Activated T-helper 9 cell treated with anti-CD3 and anti-CD28 coated beads, Interleukin-2, amount 50 U/mL, for 16 hours (primary cell): ENCODE data around the gene TUBB.

Source experiments
- DNase-seq: peaks from one replicate; pipeline ENCODE4 v3.0.0-alpha.2; 2020; ENCODE audit warnings: low read depth

TUBB gene

GRCh38 chr6:30687659-30688431, 32.3 kb upstream of the TUBB start:
- no peak for DNase-seq

GRCh38 chr6:30688569-30688968, 31.6 kb upstream of the TUBB start:
- no peak for DNase-seq

GRCh38 chr6:30689022-30689865, 30.9 kb upstream of the TUBB start:
- no peak for DNase-seq

GRCh38 chr6:30689985-30690384, 30.2 kb upstream of the TUBB start:
- no peak for DNase-seq

GRCh38 chr6:30690403-30691207, 29.5 kb upstream of the TUBB start, which contains the start of gene NRM:
Gene NRM (minus strand): TSS chr6:30690984. CDS start chr6:30690974, 10 bp downstream.
- peak; percentile 71 for DNase-seq

- no peak for DNase-seq
Measured at GRCh38 chr6:30691208-30691847, 28.8 kb upstream of the TUBB start.

GRCh38 chr6:30696432-30696831, 23.7 kb upstream of the TUBB start:
- DNase-seq, result no peak

GRCh38 chr6:30700340-30700739, 19.8 kb upstream of the TUBB start:
- DNase-seq, result no peak

- DNase-seq, result no peak
Measured at GRCh38 chr6:30703011-30703410, 17.1 kb upstream of the TUBB start.

- no peak for DNase-seq
Measured at GRCh38 chr6:30703821-30704220, 16.3 kb upstream of the TUBB start.

- DNase-seq, result no peak
Measured at GRCh38 chr6:30705620-30706019, 14.5 kb upstream of the TUBB start.

- no peak for DNase-seq
Measured at GRCh38 chr6:30707281-30707850, 12.8 kb upstream of the TUBB start.

- DNase-seq, result no peak
Measured at GRCh38 chr6:30709101-30709868, 10.9 kb upstream of the TUBB start.

- no peak for DNase-seq
Measured at GRCh38 chr6:30711758-30712380, 8.3 kb upstream of the TUBB start.

GRCh38 chr6:30712441-30712945, 7.7 kb upstream of the TUBB start:
- no peak for DNase-seq

- no peak for DNase-seq
Measured at GRCh38 chr6:30714263-30714662, 5.9 kb upstream of the TUBB start.

- DNase-seq, result no peak
Measured at GRCh38 chr6:30716879-30717128, 3.3 kb upstream of the TUBB start.

- peak; percentile 99 for DNase-seq
Measured at GRCh38 chr6:30717129-30717844, 2.9 kb upstream of the TUBB start, which contains the start of gene MDC1. Gene MDC1 (minus strand): TSS chr6:30717281. CDS start chr6:30715175, 2,106 bp downstream.
